Body of pancreas (tissue), 4 donors: Measurements from ENCODE around the gene NUP210.

Source experiments
- CTCF ChIP-seq, 7 experiments: fragments of 450-650 bp in 4 of 7; fragments of 200-600 bp in 3 of 7; sonication (generic) in 3 of 7; IDR thresholded peaks; one replicate each; pipeline ENCODE4 v1.5.1; 2016 to 2019; ENCODE audit warnings: antibody characterized with exemption in 7 of 7
- POLR2A ChIP-seq, 3 donors: fragments of 450-650 bp; IDR thresholded peaks; one replicate each; pipeline ENCODE4 v1.6.1; 2016; ENCODE audit warnings: antibody characterized with exemption in 3 of 3, mild to moderate bottlenecking in 2 of 3

GRCh38 chr3:13420831-13421765 is 976 bp upstream of the NUP210 start:
- no peak for TF ChIP-seq CTCF (IDR thresholded peaks at IDR 0.05)
- no peak for TF ChIP-seq POLR2A (IDR thresholded peaks at IDR 0.05)
